Ovary (tissue), 3 donors: ENCODE results near the gene SNORC.

Source experiments
- POLR2A ChIP-seq: fragments of 450-650 bp; IDR thresholded peaks from one replicate; pipeline ENCODE4 v1.6.1; 2017; ENCODE audit warnings: antibody characterized with exemption, mild to moderate bottlenecking, moderate library complexity
- TF ChIP-seq, protein P1 (sequence below), 3 donors: fragments of 450-650 bp in 2 of 3; fragments of 200-600 bp in 1 of 3; IDR thresholded peaks; one replicate each; pipeline versions ENCODE4 v1.5.1 to v1.8.0; 2016 to 2022; ENCODE audit warnings: antibody characterized with exemption in 3 of 3, mild to moderate bottlenecking in 1 of 3
- donor health status: DM: no; HTN: no; CAD: no.

DNA sequence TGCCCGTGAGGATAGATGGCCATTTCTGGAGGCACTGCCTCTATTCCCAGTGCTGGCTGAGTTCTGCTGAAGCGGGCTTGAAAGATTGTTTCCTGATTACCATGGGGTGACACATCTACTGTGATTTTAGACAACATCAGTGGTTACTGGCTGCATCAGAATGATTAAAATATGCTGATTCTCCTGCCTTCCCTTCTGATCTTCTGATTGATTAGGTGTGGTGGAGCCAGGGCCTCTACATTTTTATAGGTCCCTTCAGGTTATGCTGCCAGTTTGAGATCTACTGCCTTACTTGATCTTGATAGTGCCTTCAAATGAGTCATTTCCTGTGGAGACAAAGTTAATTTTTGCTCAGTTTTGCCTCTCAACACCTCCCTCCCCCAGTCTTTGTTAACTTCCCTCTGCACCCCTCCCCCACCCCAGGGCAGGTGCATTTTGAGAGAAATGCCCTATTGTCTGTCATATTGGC lies 31.6 kb upstream of the SNORC start:
- TF ChIP-seq POLR2A = no peak
- TF ChIP-seq, protein P1, sequence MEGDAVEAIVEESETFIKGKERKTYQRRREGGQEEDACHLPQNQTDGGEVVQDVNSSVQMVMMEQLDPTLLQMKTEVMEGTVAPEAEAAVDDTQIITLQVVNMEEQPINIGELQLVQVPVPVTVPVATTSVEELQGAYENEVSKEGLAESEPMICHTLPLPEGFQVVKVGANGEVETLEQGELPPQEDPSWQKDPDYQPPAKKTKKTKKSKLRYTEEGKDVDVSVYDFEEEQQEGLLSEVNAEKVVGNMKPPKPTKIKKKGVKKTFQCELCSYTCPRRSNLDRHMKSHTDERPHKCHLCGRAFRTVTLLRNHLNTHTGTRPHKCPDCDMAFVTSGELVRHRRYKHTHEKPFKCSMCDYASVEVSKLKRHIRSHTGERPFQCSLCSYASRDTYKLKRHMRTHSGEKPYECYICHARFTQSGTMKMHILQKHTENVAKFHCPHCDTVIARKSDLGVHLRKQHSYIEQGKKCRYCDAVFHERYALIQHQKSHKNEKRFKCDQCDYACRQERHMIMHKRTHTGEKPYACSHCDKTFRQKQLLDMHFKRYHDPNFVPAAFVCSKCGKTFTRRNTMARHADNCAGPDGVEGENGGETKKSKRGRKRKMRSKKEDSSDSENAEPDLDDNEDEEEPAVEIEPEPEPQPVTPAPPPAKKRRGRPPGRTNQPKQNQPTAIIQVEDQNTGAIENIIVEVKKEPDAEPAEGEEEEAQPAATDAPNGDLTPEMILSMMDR (IDR thresholded peaks at IDR 0.05) = no peak
